Measurements from ENCODE around the gene UNC119B.

Gene UNC119B

GRCh38 chr12:120767071-120768024 lies 57.1 kb downstream of the UNC119B start:
- no peak for DNase-seq (ENCODE audit: low read depth in 3 of 3)

GRCh38 chr12:120771097-120771496 lies 60.8 kb downstream of the UNC119B start:
- DNase-seq (ENCODE audit: low read depth in 3 of 3) = no peak

All from stimulated activated CD4-positive, alpha-beta T cell treated with anti-CD3 and anti-CD28 coated beads, TNF-alpha, amount 100 ng/mL, for 48 hours (primary cell).